Anterior cingulate cortex (tissue), 58 donors: ENCODE results near the gene FOSB.
A peak's percentile ranks its signal among the peaks of the same experiment; 100 is the strongest.

ENCODE experiments used
- DNase-seq, 58 donors: peaks; one replicate each; lab custom pipeline; 2025; lab: John Stamatoyannopoulos, UW

The FOSB gene

DNA sequence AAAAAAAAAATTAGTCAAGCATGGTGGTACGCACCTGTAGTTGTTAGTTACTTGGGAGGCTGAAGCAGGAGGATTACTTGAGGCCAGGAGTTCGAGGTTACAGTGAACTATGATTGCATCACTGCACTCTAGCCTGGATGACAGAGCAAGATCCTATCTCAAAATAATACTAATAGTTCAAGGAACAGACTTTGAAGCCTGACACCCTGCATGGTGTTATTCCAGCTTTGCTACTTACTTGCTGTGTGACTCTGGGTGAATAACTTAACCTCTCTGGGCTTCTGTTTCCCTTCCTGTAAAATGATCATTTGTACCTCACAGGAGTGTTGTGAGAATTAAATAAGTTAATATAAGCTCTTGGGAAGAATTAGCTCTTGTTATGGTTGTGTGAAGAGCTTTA lies 3.5 kb upstream of the FOSB start:
- no peak for DNase-seq

DNA sequence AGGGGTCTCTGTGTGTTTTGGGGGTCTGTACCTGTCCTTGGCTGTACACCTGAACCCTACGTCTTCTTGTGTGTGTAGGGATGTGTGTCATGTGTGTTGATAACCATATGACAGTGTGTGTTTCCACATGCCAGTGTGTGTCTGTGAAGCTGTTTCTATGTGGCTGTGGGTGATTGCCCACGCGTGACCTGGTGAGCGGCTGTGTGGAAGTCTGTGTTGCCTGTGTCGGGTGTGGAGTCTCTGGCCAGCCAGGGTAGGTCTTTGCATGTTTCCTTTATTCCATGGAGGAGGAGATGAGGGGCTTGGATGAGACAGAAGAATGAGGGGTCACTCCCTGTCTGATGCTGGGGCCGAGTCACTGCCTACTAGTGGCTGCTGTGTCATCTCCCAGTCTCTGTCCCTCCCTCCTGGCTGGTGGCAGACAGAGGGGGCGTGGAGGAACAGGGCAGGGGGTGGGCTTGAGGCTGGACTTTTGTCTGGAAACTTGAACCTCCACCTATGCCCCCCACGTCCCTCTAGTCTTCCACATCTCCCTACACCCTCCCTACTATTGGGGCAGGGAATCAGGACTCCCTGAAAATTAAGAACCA lies 2.8 kb upstream of the FOSB start:
- no peak for DNase-seq

DNA sequence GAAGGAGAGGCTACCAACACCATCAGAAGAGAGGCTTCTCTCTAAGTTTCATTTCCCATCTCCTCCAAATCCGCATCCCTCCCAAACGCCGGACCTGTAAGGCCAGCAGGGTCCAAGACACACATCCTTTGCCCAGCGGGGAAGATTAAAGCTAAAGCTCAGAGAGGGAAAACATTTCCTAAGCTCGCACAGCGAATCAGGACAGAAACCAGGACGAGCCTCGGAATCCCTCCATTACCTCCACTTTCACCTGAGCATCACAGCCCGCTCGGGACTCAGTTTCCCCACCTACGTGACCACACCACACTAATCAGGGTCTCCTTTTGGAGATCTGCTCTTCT lies 711 bp upstream of the FOSB start:
- peak in 1 of 58 donors; percentile 42 for DNase-seq

DNA sequence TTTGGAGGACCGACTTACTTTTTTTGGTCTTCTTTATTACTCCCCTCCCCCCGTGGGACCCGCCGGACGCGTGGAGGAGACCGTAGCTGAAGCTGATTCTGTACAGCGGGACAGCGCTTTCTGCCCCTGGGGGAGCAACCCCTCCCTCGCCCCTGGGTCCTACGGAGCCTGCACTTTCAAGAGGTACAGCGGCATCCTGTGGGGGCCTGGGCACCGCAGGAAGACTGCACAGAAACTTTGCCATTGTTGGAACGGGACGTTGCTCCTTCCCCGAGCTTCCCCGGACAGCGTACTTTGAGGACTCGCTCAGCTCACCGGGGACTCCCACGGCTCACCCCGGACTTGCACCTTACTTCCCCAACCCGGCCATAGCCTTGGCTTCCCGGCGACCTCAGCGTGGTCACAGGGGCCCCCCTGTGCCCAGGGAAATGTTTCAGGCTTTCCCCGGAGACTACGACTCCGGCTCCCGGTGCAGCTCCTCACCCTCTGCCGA lies 409 bp downstream of the FOSB start:
- DNase-seq = peak in 5 of 58 donors; percentile 5 to 47 (median 36)

DNA sequence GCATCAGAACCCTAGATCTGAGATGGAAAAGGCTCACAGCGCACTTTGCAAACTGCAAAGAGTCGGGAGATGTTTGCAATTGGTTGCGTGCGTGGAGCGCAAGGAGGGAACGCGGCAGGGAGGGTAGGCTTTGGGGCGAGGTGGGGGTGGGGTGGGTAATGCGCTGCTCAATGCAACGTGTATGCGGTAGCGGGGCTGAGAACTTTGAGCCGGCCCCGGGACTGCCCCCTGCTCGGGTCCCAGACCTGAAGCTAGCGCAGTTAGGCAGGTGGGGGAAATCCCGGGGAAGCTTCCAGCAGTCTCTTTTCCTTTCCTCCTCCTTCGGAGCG lies 971 bp downstream of the FOSB start:
- peak in 2 of 58 donors; percentile 26 to 38 for DNase-seq

DNA sequence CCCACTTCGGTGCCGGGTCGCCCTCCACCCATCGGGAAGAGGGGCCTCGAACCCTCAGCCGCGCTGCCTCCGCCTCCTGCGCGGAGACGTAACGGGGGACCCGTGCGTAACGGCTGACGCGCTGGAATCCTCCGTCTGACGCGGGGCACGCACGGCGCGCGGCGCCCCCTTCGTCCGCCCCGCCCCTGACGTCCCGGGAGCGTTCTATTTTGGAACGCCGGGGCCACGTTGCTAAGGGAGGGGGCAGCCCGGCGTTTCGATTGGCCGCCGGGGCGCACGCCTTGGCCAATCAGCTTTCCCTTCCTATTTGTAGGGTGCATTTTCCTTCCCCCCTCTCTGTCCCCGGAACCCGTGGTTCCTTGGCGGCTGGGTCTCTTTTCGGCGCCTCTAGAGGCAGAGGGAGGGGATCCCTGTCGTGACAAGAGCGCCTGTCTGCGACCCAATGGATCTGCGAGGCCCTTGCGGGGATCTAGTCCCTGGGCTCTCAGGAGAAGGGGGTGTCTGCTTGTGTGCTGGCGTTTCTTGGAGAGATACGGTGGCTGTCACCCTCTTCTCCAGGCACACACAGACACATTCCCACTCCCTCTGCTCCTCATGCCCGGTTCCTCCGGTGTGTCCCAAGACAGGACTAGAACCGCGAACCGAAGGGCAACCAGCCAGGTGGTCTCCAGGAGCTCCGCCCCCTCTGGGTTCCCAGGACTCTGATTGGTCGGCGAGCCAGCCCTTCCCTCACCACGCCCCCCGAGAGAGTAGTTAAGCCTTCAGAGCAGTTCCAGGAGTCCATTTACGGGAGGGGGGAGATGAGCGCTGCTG lies 1.5 kb downstream of the FOSB start:
- peak; percentile 35 to 95 (median 84) for DNase-seq

DNA sequence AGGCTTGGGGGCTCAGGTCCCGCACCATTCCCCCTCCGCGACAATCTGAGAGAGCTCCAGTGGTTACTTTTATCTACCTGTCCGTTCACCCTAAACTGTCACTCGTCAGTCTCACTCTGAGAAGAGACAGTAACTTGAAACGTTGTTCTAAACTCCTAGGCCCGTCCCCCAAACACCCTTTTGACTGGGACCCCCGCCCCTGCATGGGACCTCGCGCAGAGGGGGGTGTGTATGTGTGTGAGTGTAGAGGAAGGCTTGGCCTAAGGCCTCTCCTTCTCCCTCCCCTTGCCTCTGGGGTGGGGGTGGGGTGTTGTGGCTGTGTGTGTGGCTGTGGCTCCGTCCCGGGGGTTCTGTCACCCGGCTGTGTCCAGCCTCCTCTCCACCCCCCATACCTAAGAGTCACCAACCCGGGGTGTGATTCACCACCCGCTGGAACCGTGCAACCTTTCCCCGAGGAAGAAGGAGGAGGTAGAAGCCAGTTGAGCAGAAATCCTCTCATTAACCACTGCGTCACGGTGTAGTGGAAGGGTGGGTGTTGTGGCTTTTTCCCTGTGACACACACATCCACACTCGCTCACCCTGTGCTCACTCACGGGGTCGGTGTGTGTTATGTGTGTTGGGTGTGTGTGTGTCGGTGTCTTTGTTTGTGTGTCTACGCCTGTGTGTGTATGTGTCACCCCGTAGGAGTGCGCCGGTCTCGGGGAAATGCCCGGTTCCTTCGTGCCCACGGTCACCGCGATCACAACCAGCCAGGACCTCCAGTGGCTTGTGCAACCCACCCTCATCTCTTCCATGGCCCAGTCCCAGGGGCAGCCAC lies 2.4 kb downstream of the FOSB start:
- peak in 6 of 58 donors; percentile 6 to 67 (median 35) for DNase-seq

DNA sequence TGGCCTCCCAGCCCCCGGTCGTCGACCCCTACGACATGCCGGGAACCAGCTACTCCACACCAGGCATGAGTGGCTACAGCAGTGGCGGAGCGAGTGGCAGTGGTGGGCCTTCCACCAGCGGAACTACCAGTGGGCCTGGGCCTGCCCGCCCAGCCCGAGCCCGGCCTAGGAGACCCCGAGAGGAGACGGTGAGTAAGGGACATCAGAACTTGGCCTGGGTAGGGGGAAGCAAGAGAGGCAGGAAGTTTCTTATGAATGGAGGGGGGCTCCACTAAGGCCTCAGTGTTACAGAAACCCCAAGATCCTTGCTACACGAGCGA lies 2.9 kb downstream of the FOSB start:
- no peak for DNase-seq

DNA sequence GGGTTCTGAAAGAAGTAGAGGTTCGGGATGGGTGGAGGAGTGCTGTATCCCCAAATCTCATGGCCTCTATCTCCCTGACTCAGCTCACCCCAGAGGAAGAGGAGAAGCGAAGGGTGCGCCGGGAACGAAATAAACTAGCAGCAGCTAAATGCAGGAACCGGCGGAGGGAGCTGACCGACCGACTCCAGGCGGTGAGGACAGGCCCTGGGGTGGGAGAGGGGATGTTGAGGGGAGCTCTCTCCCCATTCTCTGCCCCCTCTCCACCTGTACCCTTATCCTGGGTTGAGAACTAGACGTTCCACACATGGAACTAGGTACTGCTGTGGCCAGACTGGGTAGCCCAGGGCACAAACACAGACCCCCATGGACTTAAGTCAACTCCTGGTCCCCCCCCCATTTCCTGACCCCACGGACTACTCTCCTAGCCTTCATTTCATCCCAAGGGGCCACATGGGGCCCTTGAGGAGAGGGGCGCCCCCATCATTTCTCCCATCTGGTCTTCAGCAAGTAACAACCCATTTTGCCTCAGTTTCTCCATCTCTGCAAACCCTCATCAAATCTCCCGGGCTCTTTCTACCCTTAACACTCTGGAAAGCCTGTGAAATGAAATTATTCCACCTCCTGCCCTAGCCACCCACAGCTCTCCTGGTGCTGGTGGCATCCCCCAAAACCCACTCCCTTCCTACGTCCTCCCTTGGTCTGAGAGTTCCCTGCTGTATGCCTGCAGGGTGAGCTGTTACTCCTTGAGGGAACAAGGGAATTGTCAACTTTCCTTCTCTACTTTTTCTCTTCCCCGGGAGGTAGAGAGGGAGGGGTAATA lies 3.5 kb downstream of the FOSB start:
- DNase-seq = no peak

DNA sequence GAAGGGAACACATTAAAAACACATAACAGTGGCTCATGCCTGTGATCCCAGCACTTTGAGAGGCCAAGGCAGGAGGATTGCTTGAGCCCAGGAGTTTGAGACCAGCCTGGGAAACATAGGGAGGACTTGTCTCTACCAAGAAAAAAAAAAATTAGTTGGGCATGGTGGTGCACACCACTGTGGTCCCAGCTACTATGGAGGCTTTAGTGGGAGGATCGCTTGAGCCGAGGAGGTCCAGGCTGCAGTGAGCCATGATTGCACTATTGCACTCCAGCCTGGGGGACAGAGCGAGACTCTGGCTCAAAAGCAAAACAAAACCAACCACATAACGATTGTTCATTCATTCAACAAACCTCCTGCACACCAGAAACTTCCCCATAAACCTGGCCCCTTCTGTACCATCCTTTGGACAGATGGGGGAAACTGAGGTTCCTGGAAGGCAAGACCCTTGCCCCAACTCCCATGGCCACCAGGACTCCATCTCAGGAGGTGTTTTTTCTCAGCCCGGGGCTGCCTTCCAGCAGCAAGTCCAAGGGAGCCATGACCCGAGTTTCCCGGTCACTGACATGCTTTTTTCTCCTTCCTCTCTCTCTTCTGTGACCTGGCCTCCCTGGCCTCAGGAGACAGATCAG lies 4.3 kb downstream of the FOSB start:
- DNase-seq = no peak

DNA sequence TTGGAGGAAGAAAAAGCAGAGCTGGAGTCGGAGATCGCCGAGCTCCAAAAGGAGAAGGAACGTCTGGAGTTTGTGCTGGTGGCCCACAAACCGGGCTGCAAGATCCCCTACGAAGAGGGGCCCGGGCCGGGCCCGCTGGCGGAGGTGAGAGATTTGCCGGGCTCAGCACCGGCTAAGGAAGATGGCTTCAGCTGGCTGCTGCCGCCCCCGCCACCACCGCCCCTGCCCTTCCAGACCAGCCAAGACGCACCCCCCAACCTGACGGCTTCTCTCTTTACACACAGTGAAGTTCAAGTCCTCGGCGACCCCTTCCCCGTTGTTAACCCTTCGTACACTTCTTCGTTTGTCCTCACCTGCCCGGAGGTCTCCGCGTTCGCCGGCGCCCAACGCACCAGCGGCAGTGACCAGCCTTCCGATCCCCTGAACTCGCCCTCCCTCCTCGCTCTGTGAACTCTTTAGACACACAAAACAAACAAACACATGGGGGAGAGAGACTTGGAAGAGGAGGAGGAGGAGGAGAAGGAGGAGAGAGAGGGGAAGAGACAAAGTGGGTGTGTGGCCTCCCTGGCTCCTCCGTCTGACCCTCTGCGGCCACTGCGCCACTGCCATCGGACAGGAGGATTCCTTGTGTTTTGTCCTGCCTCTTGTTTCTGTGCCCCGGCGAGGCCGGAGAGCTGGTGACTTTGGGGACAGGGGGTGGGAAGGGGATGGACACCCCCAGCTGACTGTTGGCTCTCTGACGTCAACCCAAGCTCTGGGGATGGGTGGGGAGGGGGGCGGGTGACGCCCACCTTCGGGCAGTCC lies 5.0 kb downstream of the FOSB start:
- no peak for DNase-seq

DNA sequence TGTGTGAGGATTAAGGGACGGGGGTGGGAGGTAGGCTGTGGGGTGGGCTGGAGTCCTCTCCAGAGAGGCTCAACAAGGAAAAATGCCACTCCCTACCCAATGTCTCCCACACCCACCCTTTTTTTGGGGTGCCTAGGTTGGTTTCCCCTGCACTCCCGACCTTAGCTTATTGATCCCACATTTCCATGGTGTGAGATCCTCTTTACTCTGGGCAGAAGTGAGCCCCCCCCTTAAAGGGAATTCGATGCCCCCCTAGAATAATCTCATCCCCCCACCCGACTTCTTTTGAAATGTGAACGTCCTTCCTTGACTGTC lies 5.5 kb downstream of the FOSB start:
- DNase-seq = no peak

DNA sequence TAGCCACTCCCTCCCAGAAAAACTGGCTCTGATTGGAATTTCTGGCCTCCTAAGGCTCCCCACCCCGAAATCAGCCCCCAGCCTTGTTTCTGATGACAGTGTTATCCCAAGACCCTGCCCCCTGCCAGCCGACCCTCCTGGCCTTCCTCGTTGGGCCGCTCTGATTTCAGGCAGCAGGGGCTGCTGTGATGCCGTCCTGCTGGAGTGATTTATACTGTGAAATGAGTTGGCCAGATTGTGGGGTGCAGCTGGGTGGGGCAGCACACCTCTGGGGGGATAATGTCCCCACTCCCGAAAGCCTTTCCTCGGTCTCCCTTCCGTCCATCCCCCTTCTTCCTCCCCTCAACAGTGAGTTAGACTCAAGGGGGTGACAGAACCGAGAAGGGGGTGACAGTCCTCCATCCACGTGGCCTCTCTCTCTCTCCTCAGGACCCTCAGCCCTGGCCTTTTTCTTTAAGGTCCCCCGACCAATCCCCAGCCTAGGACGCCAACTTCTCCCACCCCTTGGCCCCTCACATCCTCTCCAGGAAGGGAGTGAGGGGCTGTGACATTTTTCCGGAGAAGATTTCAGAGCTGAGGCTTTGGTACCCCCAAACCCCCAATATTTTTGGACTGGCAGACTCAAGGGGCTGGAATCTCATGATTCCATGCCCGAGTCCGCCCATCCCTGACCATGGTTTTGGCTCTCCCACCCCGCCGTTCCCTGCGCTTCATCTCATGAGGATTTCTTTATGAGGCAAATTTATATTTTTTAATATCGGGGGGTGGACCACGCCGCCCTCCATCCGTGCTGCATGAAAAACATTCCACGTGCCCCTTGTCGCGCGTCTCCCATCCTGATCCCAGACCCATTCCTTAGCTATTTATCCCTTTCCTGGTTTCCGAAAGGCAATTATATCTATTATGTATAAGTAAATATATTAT lies 6.1 kb downstream of the FOSB start:
- DNase-seq = no peak

DNA sequence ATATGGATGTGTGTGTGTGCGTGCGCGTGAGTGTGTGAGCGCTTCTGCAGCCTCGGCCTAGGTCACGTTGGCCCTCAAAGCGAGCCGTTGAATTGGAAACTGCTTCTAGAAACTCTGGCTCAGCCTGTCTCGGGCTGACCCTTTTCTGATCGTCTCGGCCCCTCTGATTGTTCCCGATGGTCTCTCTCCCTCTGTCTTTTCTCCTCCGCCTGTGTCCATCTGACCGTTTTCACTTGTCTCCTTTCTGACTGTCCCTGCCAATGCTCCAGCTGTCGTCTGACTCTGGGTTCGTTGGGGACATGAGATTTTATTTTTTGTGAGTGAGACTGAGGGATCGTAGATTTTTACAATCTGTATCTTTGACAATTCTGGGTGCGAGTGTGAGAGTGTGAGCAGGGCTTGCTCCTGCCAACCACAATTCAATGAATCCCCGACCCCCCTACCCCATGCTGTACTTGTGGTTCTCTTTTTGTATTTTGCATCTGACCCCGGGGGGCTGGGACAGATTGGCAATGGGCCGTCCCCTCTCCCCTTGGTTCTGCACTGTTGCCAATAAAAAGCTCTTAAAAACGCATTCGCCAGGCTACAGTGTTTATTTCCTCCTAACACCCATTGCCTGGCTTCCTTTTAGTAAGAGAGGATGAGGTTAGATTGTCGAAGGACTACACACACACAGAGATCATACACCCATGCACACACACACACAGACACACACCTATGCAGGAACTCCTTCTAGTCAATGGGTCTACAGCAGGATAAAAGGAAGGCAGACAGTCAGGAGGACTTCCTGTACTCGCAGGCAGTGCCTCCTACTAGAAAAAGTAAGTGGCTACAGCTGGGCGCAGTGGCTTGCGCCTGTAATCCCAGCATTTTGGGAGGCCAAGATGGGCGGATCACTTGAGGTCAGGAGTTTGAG lies 7.1 kb downstream of the FOSB start:
- no peak for DNase-seq

DNA sequence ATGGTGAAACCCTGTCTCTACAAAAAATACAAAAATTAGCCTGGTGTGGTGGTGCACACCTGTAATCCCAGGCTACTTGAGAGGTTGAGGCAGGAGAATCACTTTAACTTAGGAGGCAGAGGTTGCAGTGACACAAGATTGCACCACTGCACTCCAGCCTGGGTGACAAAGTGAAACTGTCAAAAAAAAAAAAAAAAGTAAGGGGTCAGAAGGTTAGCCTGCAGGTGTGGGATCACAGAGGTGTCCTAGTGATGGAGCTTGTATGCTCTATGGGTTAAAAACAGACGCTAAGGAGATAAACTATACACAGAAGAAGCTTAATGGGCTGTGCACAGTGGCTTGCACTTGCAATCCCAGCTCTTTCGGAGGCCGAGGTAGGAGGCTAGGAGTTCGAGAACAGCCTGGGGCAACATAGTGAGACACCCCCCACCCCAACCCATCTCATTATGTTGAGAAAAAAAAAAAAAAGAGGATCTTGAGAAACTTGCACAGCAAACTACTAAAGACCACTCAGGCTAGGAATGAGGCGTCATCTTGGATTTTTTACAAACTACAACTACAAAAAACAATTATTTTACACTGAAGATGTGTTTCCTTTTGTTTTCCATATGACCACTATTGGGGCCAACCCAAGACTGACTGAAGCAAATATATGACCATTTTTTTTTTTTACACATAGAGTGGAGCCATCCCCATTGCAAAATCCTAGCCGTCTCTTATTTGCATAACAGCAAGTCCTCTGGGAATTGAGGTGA lies 7.9 kb downstream of the FOSB start:
- DNase-seq = no peak

DNA sequence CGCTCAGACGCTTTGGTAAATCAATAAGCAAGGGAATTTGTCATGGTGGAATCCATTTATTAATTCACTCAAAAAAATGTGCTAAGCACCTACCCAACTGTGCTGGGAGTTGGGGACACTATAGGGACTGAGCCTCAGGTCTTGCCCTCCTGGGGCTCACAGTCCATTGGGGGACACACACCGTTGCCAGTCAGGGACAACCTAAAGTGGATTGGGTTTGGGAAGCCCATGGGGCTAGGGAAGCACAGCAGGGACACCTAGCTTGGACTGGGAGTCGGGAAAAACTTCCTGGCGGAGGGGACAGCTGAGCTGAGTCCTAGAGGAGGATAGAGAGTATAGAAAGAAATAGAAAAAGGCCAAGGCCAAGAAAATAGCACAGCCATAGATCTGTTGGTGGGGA lies 8.5 kb downstream of the FOSB start:
- no peak for DNase-seq

DNA sequence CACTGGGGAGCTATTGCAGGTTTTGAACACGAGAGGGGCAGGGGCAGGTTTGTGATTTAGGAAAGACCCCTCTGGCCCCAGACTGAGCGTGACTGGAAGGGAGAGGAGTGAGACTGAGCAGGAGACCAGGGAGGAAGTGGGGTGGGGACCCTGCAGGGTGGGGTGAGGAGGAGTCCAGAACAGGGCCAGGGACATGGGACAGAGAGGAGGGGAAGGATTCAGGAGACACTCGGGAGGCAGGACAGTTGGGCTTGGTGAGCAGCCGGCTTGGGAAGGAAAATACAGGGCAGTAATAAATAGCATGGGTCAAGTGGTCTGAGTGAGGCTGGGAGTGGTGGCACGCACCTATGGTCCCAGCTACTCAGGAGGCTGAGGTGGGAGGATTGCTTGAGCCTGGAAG lies 9.4 kb downstream of the FOSB start:
- DNase-seq = no peak
